H1 (cell line): ENCODE measurements around the gene LRP1. TPM values are rescaled to one million over a fixed set of nuclear protein-coding genes. Genes with fewer than 3 reads are reported as not detected.

Experiments used
- CTCF ChIA-PET: fragments of 300-600 bp; sonication (Branson Sonifier 250); formaldehyde crosslinking; loops from one replicate; lab custom pipeline; 2021; ENCODE audit not compliant: partially characterized antibody; lab: Charles Lee
- POLR2A ChIA-PET: fragments of 300-600 bp; sonication (Branson Sonifier 250); formaldehyde crosslinking; loops from one replicate; lab custom pipeline; 2021; ENCODE audit warnings: inconsistent platforms; ENCODE audit not compliant: partially characterized antibody; lab: Charles Lee
- DNase-seq, 2 experiments: peaks; one replicate each; pipeline versions ENCODE4 v3.0.0 to v3.0.0-alpha.2; 2010 to 2022; ENCODE audit warnings: low spot score in 2 of 2, low read depth in 1 of 2, mixed read lengths in 1 of 2
- FAIRE-seq: peaks from 2 replicates; lab custom pipeline; 2011; peaks lifted over from hg19 to GRCh38; lab: Jason Lieb, UNC
- H2AFZ ChIP-seq: 2 replicates; pipeline ENCODE4 v1.8.1; 2012; ENCODE audit warnings: low read length, inconsistent platforms
- H2AK5ac ChIP-seq: 2 replicates; pipeline ENCODE4 v1.6.1; 2013; ENCODE audit warnings: low read depth, low read length
- H2BK120ac ChIP-seq: replicated peaks from 2 replicates; pipeline ENCODE3; 2013; ENCODE audit warnings: low read depth, low read length, inconsistent platforms
- H2BK12ac ChIP-seq: 2 replicates; pipeline ENCODE4 v1.6.1; 2013; ENCODE audit warnings: low read depth, low read length
- H2BK15ac ChIP-seq: 2 replicates; pipeline ENCODE4 v1.6.1; 2013; ENCODE audit warnings: low read length
- H2BK20ac ChIP-seq: 2 replicates; pipeline ENCODE4 v1.6.1; 2013; ENCODE audit warnings: low read length
- H2BK5ac ChIP-seq: 2 replicates; pipeline ENCODE4 v1.6.1; 2013; ENCODE audit warnings: low read depth, low read length
- H3K14ac ChIP-seq: 2 replicates; pipeline ENCODE4 v1.6.1; 2013; ENCODE audit warnings: inconsistent platforms; ENCODE audit not compliant: insufficient read length
- H3K18ac ChIP-seq: 2 replicates; pipeline ENCODE4 v1.6.1; 2013; ENCODE audit warnings: low read length; ENCODE audit errors: extremely low read depth
- H3K23ac ChIP-seq: 2 replicates; pipeline ENCODE4 v1.6.1; 2013; ENCODE audit warnings: inconsistent platforms; ENCODE audit not compliant: insufficient read length
- H3K23me2 ChIP-seq: 2 replicates; pipeline ENCODE4 v1.6.1; 2013; ENCODE audit warnings: low read depth, low read length
- H3K27ac ChIP-seq: 2 replicates; pipeline ENCODE4 v1.6.1; 2011; ENCODE audit warnings: low read depth, low read length, inconsistent platforms
- H3K27me3 ChIP-seq, 4 experiments: replicated peaks in 1 of 4; 1 replicate in 1 of 4; 2 replicates in 3 of 4; pipeline versions ENCODE4 v1.6.1 to v1.8.1; 2011 to 2013; ENCODE audit warnings: low read length in 3 of 4, mild to moderate bottlenecking in 3 of 4, inconsistent platforms in 2 of 4, mixed read lengths in 2 of 4, moderate library complexity in 1 of 4; ENCODE audit not compliant: control insufficient read depth in 3 of 4, insufficient read depth in 3 of 4; ENCODE audit errors: extremely low read depth in 1 of 4
- H3K36me3 ChIP-seq, 4 experiments: 2 replicates each; pipeline versions ENCODE4 v1.6.1 to v1.8.1; 2011 to 2013; ENCODE audit warnings: mild to moderate bottlenecking in 4 of 4, low read length in 3 of 4, moderate library complexity in 2 of 4, control low read depth in 1 of 4, inconsistent platforms in 1 of 4; ENCODE audit not compliant: insufficient read depth in 4 of 4, control insufficient read depth in 2 of 4
- H3K4ac ChIP-seq: replicated peaks from 2 replicates; pipeline ENCODE3; 2013; ENCODE audit warnings: low read length, low read depth, mixed read lengths, inconsistent platforms; ENCODE audit not compliant: insufficient read length
- H3K4me1 ChIP-seq, 4 experiments: replicated peaks in 1 of 4; 1 replicate in 1 of 4; 2 replicates in 3 of 4; pipeline versions ENCODE4 v1.6.1 to v1.8.1; 2011 to 2013; ENCODE audit warnings: low read length in 3 of 4, inconsistent platforms in 2 of 4, mixed read lengths in 1 of 4; ENCODE audit not compliant: insufficient read depth in 4 of 4, control insufficient read depth in 3 of 4
- H3K4me2 ChIP-seq, 2 experiments: 2 replicates each; pipeline versions ENCODE4 v1.6.1 to v1.8.1; 2011 to 2013; ENCODE audit warnings: low read depth in 2 of 2, low read length in 2 of 2, control low read depth in 1 of 2, inconsistent platforms in 1 of 2, mild to moderate bottlenecking in 1 of 2; ENCODE audit not compliant: insufficient read depth in 1 of 2
- H3K4me3 ChIP-seq, 4 experiments: fragments of 200-600, 300-600 bp in 1 of 4; sonication (generic), shearing (Covaris generic), sonication (Bioruptor Twin) in 1 of 4; 2 replicates each; pipeline versions ENCODE4 v1.5.1 to v1.8.1; 2011 to 2016; ENCODE audit warnings: low read length in 4 of 4, low read depth in 3 of 4, control low read depth in 2 of 4, inconsistent platforms in 2 of 4, mild to moderate bottlenecking in 2 of 4, mixed read lengths in 1 of 4, moderate library complexity in 1 of 4; ENCODE audit not compliant: insufficient read depth in 2 of 4; ENCODE audit errors: extremely low read depth in 1 of 4
- H3K56ac ChIP-seq: replicated peaks from 2 replicates; pipeline ENCODE3; 2013; ENCODE audit warnings: low read depth, mild to moderate bottlenecking, mixed read lengths, low read length, inconsistent platforms; ENCODE audit not compliant: insufficient read length
- H3K79me1 ChIP-seq: 2 replicates; pipeline ENCODE4 v1.6.1; 2013; ENCODE audit warnings: low read depth, low read length, control low read depth
- H3K79me2 ChIP-seq, 2 experiments: 2 replicates each; pipeline versions ENCODE4 v1.6.1 to v1.8.1; 2012 to 2013; ENCODE audit warnings: low read length in 2 of 2, mild to moderate bottlenecking in 2 of 2, inconsistent platforms in 1 of 2; ENCODE audit not compliant: insufficient read depth in 2 of 2, control insufficient read depth in 1 of 2
- H3K9ac ChIP-seq, 4 experiments: replicated peaks in 1 of 4; 1 replicate in 1 of 4; 2 replicates in 3 of 4; pipeline versions ENCODE4 v1.6.1 to v1.8.1; 2011 to 2013; ENCODE audit warnings: low read depth in 3 of 4, low read length in 3 of 4, control low read depth in 2 of 4, mild to moderate bottlenecking in 2 of 4, moderate library complexity in 2 of 4, inconsistent platforms in 1 of 4; ENCODE audit errors: extremely low read depth in 1 of 4
- H3K9me3 ChIP-seq, 2 experiments: 2 replicates each; pipeline versions ENCODE4 v1.6.1 to v1.8.1; 2012 to 2013; ENCODE audit warnings: mild to moderate bottlenecking in 2 of 2, moderate library complexity in 2 of 2, control low read depth in 1 of 2, inconsistent platforms in 1 of 2, low read depth in 1 of 2, low read length in 1 of 2, mixed read lengths in 1 of 2; ENCODE audit not compliant: insufficient read depth in 2 of 2
- H4K20me1 ChIP-seq, 2 experiments: replicated peaks in 1 of 2; 2 replicates each; pipeline versions ENCODE3 to v1.8.1; 2011 to 2013; ENCODE audit warnings: inconsistent platforms in 2 of 2, low read length in 2 of 2, mild to moderate bottlenecking in 1 of 2; ENCODE audit not compliant: insufficient read depth in 2 of 2, control insufficient read depth in 1 of 2
- H4K5ac ChIP-seq: 2 replicates; pipeline ENCODE4 v1.6.1; 2013; ENCODE audit warnings: low read length, low read depth, mixed read lengths, inconsistent platforms; ENCODE audit not compliant: insufficient read length
- H4K8ac ChIP-seq: 2 replicates; pipeline ENCODE4 v1.8.0; 2013; ENCODE audit warnings: mild to moderate bottlenecking, moderate library complexity, low read length, inconsistent platforms; ENCODE audit not compliant: insufficient read depth; ENCODE audit errors: extremely low read depth
- H4K91ac ChIP-seq: replicated peaks from 2 replicates; pipeline ENCODE3; 2013; ENCODE audit warnings: low read length, mixed read lengths, inconsistent platforms; ENCODE audit not compliant: insufficient read length
- ASH2L ChIP-seq: fragments of 200-600, 300-600 bp; sonication (generic); IDR thresholded peaks from one replicate; pipeline ENCODE4 v1.7.1; 2017; ENCODE audit warnings: low read length
- BCL11A ChIP-seq, 2 experiments: IDR thresholded peaks; one replicate each; pipeline ENCODE4 v1.6.1; 2011; ENCODE audit warnings: low read depth in 2 of 2, low read length in 2 of 2, mild to moderate bottlenecking in 2 of 2
- EGR1 ChIP-seq: IDR thresholded peaks from 2 replicates; pipeline ENCODE4 v1.6.1; 2011; ENCODE audit warnings: low read depth, low read length, borderline replicate concordance
- KDM5A ChIP-seq: fragments of 200-600 bp; IDR thresholded peaks from 2 replicates; pipeline ENCODE4 v1.7.1; 2012; ENCODE audit warnings: mild to moderate bottlenecking, low read length, inconsistent platforms, mixed read lengths
- SP1 ChIP-seq: IDR thresholded peaks from 2 replicates; pipeline ENCODE4 v1.6.1; 2011; ENCODE audit warnings: low read depth, low read length
- SRF ChIP-seq: IDR thresholded peaks from 2 replicates; pipeline ENCODE4 v1.6.1; 2011; ENCODE audit warnings: mild to moderate bottlenecking, low read depth, low read length, moderate library complexity
- TAF7 ChIP-seq: optimal IDR thresholded peaks from 2 replicates; pipeline ENCODE3; 2011; ENCODE audit warnings: low read depth, mild to moderate bottlenecking, inconsistent platforms, low read length, moderate library complexity, borderline replicate concordance
- TBP ChIP-seq: IDR thresholded peaks from 2 replicates; pipeline ENCODE4 v1.6.1; 2011; ENCODE audit warnings: low read depth, low read length, improper control_type of control experiment
- WGBS, 2 experiments: shearing (Covaris generic) in 1 of 2; methylation state at CpG; one replicate each; pipeline versions ENCODE4 v1.1.6 to v1.1.7; 2013 to 2015; ENCODE audit warnings: low lambda C conversion rate in 2 of 2, mixed read lengths in 2 of 2, inconsistent platforms in 1 of 2, low coverage in 1 of 2, missing lambda C conversion rate in 1 of 2; ENCODE audit not compliant: insufficient replicate concordance in 2 of 2, insufficient coverage in 1 of 2, insufficient read length in 1 of 2; ENCODE audit errors: extremely low coverage in 1 of 2, missing lambda C conversion rate in 1 of 2; 5-methylcytosine and 5-hydroxymethylcytosine counted together
- polyA plus RNA-seq, 7 experiments: library from polyadenylated mRNA; depleted of rRNA in 3 of 7; stranded (reverse) in 5 of 7; unstranded in 2 of 7; fragments of >200 nt in 5 of 7; fragments of 200-250 nt in 2 of 7; gene quantifications; 1 replicate in 5 of 7; 2 replicates in 1 of 7; 4 replicates in 1 of 7; pipeline versions ENCODE4 v1.2.1 to v1.2.3, GENCODE V29; 2011 to 2013; ENCODE audit warnings: missing spikeins in 2 of 7, mixed read lengths in 2 of 7
- total RNA-seq: library from RNA; stranded (reverse); fragmentation: NEBNext Ultra II Directional; extraction: Animal tissue kit (Norgen Biotek cat#: 25700); gene quantifications from 2 replicates; pipeline ENCODE4 v1.2.1, GENCODE V29; 2021

Gene LRP1
- total and polyA plus RNA-seq, 2 of the 8 experiments (the other 6 are each of a cell fraction or from before 2014, with no cell fraction given) = 35.3 to 92.5 TPM

DNA sequence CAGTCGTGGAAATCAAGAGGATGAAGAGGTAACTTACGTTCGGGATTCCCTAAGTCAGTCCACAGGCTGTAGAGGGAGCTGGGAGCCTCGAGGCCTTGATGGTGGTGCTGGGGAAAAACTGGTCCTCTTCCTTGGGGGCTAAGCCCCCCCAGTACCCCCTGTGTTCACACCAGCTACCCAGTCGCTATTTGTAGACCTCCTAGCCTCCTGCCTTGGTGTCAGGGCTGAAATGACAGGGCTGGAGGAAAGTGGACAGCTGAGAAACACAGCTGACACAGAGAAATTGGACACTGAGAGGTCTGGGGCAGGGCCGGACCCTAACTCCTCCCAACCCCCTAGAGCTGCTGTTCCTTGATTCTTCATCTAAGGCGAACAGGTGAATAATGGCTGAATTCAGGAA, 122.7 kb downstream of the LRP1 start, which contains the start of gene STAC3:
Gene STAC3 (minus strand): TSS at position 232 of the 400 bp plus-strand sequence. CDS start 1,551 bp downstream, outside the sequence.
- no peak within 1 kb of the TSS for H2BK15ac ChIP-seq
- no peak within 1 kb of the TSS for H3K23ac ChIP-seq
- no peak within 1 kb of the TSS for H2BK20ac ChIP-seq
- H3K14ac ChIP-seq = no peak within 1 kb of the TSS
- H2BK12ac ChIP-seq = no peak within 1 kb of the TSS
- no peaks in the 10 kb centered on the region for H4K20me1 ChIP-seq
- H2BK120ac ChIP-seq = no peak within 1 kb of the TSS
- DNase-seq = no peak
- CTCF ChIA-PET = interaction anchor here (0.6 to 27.9 kb wide), 13 partner anchors 9 to 524 kb away, joined by 3 to 726 read pairs (median 21); partner anchors contain the start of genes GLI1, INHBE, NXPH4 and SHMT2
- H3K79me2 ChIP-seq = no peaks in the 10 kb centered on the region
- no peak within 1 kb of the TSS for H4K5ac ChIP-seq
- H2AFZ ChIP-seq = no peak within 1 kb of the TSS
- no peak within 1 kb of the TSS for H4K91ac ChIP-seq
- H2AK5ac ChIP-seq = no peak within 1 kb of the TSS
- TF ChIP-seq EGR1 = no peak
- TF ChIP-seq KDM5A = no peak
- no peak for TF ChIP-seq TAF7
- no peak for TF ChIP-seq SP1
- no peak for TF ChIP-seq TBP
- TF ChIP-seq ASH2L = no peak
- no peak for TF ChIP-seq SRF
- TF ChIP-seq BCL11A (IDR thresholded peaks at IDR 0.05; ENCODE audit: low read depth in 2 of 2, low read length in 2 of 2) = no peak
- TF ChIP-seq, all 59 proteins: peak for 0
- no peak within 1 kb of the TSS for H3K4me3 ChIP-seq
- no peak within 1 kb of the TSS for H2BK5ac ChIP-seq
- no peaks in the 10 kb centered on the region for H3K27me3 ChIP-seq
- no peak within 1 kb of the TSS; a peak in 1 of 4 replicates for H3K4me2 ChIP-seq
- H3K4ac ChIP-seq = no peak within 1 kb of the TSS
- peaks cover 0 to 2% (median 0%) of the 10 kb centered on the region in 4 experiments; a peak in 1 of 8 replicates for H3K36me3 ChIP-seq
- POLR2A ChIA-PET = interaction anchor here (0.6 to 23.7 kb wide), 6 partner anchors 10 to 203 kb away, joined by 3 to 852 read pairs (median 4); partner anchors contain the start of genes INHBE and SHMT2
- no peaks in the 10 kb centered on the region for H3K79me1 ChIP-seq
- no peak within 1 kb of the TSS for H3K27ac ChIP-seq
- WGBS, 2 experiments = 78% methylated on average over 7 of the region's 7 CpGs; no CpG with 5 or more reads in 1 of the 2 experiments
- 0 out of 2 replicates have a peak, but pooled peaks cover 2% of the 10 kb centered on the region for H3K23me2 ChIP-seq
- FAIRE-seq = no peak
- peak within 1 kb of the TSS in 1 of 4 experiments; percentile 37; a peak in 1 of 7 replicates for H3K9ac ChIP-seq
- H3K56ac ChIP-seq = no peak within 1 kb of the TSS
- no peaks in the 10 kb centered on the region; a peak in 1 of 4 replicates for H3K9me3 ChIP-seq
- H3K4me1 ChIP-seq = peaks cover 2 to 8% (median 4%) of the 10 kb centered on the region in 4 experiments; a peak in 6 of 7 replicates
- H4K8ac ChIP-seq = no peak within 1 kb of the TSS
- H3K18ac ChIP-seq = no peak within 1 kb of the TSS
